Heart left ventricle (tissue), 13 donors: ENCODE results near the gene MAP4K1.

Source experiments
- CTCF ChIP-seq, 12 donors: fragments of 200-600 bp; sonication (generic) in 4 of 12; IDR thresholded peaks; one replicate each; pipeline versions ENCODE4 v1.5.0 to v1.8.0; 2018 to 2022; ENCODE audit warnings: antibody characterized with exemption in 12 of 12, mild to moderate bottlenecking in 5 of 12
- POLR2A ChIP-seq, 2 donors: fragments of 450-650 bp; IDR thresholded peaks; one replicate each; pipeline ENCODE4 v1.6.1; 2017; ENCODE audit warnings: antibody characterized with exemption in 2 of 2, mild to moderate bottlenecking in 2 of 2, moderate library complexity in 2 of 2
- donor health status: ischemic (EF 13 %, LVEDD 7.1; RV severe dilation, severe dysfunction).
- donor health status: DM: no; HTN: yes; CAD: no.
- donor health status: DM: no; HTN: no; CAD: no.
- donor health status: ischemic (EF 25% LVEDD 6.9; RV normal size, moderate dysfunction).
- donor health status: ischemic (EF 25% LVEDD 5.7; RV mildly dilated, moderate dysfunction).
- donor health status: ischemic (EF 35%, LVEDD 5.7; RV mildly dilated, moderate dysfunction).
- donor health status: nonischemic (EF 11% LVEDD 7.7; RV severe dilation, severe dysfunction).
- donor health status: DM: yes; HTN: yes; CAD: no.
- donor health status: PGD.
- donor health status: ischemic (EF 29% LVEDD 5.4; RV normal size, mild dysfunction).
- donor health status: nonischemic (EF 23%, LVEDD 6.1; RV moderate dilation, normal function).

DNA sequence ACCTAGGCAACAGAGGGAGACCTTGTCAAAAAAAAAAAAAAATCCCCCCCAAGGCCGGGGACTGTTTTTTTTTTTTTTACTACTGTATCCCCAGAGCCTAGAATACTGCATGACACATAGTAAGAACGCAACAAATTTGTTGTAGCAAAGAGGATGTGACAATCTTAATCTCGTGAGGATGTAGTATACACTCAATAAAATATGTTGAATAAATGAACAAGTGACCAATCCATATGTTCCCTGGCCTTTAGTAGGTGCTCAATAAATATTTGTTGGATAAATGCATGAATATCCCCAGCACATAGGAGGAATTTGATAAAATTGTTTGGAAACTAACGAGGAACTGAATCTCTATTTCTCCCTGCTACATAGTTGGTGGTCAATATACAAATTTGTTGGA, 75.7 kb downstream of the MAP4K1 start:
- no peak for TF ChIP-seq POLR2A (IDR thresholded peaks at IDR 0.05)
- no peak for TF ChIP-seq CTCF (IDR thresholded peaks at IDR 0.05)
